ENCODE measurements around the gene RIC8B. TPM values are rescaled to one million over a fixed set of nuclear protein-coding genes. Genes with fewer than 3 reads are reported as not detected.

RIC8B gene
- total and polyA plus RNA-seq, 2 of the 13 experiments (the other 11 are each of a cell fraction or from before 2014, with no cell fraction given), result 5.1 to 7.5 TPM

DNA sequence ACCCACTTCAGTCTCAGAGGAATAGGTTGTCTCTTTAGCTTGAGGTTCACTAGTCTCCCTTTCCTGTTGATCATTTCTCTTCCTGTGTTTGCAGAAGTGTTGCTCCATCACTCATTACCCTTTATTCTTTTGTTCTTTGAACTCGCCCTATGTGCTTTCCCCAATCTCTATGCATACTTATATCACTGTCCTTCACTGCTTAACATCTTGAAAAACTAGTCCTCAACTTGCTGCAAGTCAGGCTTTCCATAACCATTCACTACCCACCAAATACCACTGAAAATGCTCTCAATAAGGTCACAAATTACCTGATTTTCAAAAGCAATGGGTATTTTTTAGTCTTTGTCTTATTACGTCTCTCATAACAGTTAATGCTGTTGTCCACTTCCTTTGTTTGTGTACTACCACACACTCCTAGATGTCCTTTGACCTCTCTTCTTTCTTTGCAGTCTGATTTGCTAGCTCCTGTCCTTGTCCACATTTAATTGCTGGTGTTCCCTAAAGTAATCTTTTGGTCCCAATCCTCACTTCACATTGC is 80.8 kb downstream of the RIC8B start (continued):
- TF ChIP-seq, protein P1, sequence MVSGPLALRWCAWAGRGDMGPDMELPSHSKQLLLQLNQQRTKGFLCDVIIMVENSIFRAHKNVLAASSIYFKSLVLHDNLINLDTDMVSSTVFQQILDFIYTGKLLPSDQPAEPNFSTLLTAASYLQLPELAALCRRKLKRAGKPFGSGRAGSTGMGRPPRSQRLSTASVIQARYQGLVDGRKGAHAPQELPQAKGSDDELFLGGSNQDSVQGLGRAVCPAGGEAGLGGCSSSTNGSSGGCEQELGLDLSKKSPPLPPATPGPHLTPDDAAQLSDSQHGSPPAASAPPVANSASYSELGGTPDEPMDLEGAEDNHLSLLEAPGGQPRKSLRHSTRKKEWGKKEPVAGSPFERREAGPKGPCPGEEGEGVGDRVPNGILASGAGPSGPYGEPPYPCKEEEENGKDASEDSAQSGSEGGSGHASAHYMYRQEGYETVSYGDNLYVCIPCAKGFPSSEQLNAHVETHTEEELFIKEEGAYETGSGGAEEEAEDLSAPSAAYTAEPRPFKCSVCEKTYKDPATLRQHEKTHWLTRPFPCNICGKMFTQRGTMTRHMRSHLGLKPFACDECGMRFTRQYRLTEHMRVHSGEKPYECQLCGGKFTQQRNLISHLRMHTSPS (CRISPR knock-in tag; IDR thresholded peaks at IDR 0.05; ENCODE audit: low read depth), result no peak
- TF ChIP-seq SIX1 (CRISPR knock-in tag; IDR thresholded peaks at IDR 0.05; ENCODE audit: borderline replicate concordance) (0 out of 2 replicates have a peak, but pooled peaks have one; percentile 17), BHLHE40 (IDR thresholded peaks at IDR 0.05; ENCODE audit: low read length) (no peak), REXO4 (CRISPR knock-in tag; IDR thresholded peaks at IDR 0.05; ENCODE audit: borderline replicate concordance) (no peak), BRCA1 (CRISPR knock-in tag; IDR thresholded peaks at IDR 0.05) (peak; percentile 61; the same call in 1 of the 2 replicates), ZNF441 (CRISPR knock-in tag; IDR thresholded peaks at IDR 0.05; ENCODE audit: borderline replicate concordance) (no peak), FOXA1 (IDR thresholded peaks at IDR 0.05) (peak; percentile 79), FOXA1 (CRISPR knock-in tag; IDR thresholded peaks at IDR 0.05) (peak; percentile 87), TEAD3 (CRISPR knock-in tag; optimal IDR thresholded peaks at IDR 0.05; ENCODE audit: borderline replicate concordance) (peak; percentile 53), FOSL1 (CRISPR knock-in tag; IDR thresholded peaks at IDR 0.05; ENCODE audit: borderline replicate concordance) (no peak), ZNF496 (CRISPR knock-in tag; IDR thresholded peaks at IDR 0.05; ENCODE audit: insufficient replicate concordance) (no peak), SMARCC2 (IDR thresholded peaks at IDR 0.05) (no peak), ASH2L (IDR thresholded peaks at IDR 0.05; ENCODE audit: insufficient read length, low read depth, low read length) (peak; percentile 99), POGZ (CRISPR knock-in tag; IDR thresholded peaks at IDR 0.05) (peak; percentile 67), EP300 (IDR thresholded peaks at IDR 0.05; ENCODE audit: low read depth in 2 of 2, low read length in 2 of 2) (peak in 1 of 2 experiments; percentile 91; a peak in 2 of 4 replicates), EP300 (CRISPR knock-in tag; IDR thresholded peaks at IDR 0.05; ENCODE audit: borderline replicate concordance) (peak; percentile 83), THAP11 (CRISPR knock-in tag; IDR thresholded peaks at IDR 0.05) (peak; percentile 72), ISL2 (CRISPR knock-in tag; IDR thresholded peaks at IDR 0.05) (peak; percentile 87)
- TF ChIP-seq, protein P2, sequence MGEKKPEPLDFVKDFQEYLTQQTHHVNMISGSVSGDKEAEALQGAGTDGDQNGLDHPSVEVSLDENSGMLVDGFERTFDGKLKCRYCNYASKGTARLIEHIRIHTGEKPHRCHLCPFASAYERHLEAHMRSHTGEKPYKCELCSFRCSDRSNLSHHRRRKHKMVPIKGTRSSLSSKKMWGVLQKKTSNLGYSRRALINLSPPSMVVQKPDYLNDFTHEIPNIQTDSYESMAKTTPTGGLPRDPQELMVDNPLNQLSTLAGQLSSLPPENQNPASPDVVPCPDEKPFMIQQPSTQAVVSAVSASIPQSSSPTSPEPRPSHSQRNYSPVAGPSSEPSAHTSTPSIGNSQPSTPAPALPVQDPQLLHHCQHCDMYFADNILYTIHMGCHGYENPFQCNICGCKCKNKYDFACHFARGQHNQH (CRISPR knock-in tag; IDR thresholded peaks at IDR 0.05), result peak; percentile 77; the same call in 1 of the 2 replicates
- TF ChIP-seq, protein P3, sequence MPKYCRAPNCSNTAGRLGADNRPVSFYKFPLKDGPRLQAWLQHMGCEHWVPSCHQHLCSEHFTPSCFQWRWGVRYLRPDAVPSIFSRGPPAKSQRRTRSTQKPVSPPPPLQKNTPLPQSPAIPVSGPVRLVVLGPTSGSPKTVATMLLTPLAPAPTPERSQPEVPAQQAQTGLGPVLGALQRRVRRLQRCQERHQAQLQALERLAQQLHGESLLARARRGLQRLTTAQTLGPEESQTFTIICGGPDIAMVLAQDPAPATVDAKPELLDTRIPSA (CRISPR knock-in tag; IDR thresholded peaks at IDR 0.05; ENCODE audit: borderline replicate concordance), result no peak
- TF ChIP-seq, protein P4, sequence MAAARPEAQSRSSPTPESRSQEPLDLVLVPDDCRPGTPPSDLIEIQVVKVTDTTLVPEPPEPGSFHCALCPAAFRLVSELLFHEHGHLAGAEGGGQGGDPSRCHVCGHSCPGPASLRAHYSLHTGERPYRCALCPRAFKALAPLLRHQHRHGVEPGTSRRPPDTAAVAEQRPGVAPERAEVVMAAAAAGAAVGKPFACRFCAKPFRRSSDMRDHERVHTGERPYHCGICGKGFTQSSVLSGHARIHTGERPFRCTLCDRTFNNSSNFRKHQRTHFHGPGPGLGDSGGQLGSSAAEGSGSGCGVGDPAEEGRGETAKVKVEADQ (CRISPR knock-in tag; IDR thresholded peaks at IDR 0.05; ENCODE audit: borderline replicate concordance), result no peak
- TF ChIP-seq, protein P5, sequence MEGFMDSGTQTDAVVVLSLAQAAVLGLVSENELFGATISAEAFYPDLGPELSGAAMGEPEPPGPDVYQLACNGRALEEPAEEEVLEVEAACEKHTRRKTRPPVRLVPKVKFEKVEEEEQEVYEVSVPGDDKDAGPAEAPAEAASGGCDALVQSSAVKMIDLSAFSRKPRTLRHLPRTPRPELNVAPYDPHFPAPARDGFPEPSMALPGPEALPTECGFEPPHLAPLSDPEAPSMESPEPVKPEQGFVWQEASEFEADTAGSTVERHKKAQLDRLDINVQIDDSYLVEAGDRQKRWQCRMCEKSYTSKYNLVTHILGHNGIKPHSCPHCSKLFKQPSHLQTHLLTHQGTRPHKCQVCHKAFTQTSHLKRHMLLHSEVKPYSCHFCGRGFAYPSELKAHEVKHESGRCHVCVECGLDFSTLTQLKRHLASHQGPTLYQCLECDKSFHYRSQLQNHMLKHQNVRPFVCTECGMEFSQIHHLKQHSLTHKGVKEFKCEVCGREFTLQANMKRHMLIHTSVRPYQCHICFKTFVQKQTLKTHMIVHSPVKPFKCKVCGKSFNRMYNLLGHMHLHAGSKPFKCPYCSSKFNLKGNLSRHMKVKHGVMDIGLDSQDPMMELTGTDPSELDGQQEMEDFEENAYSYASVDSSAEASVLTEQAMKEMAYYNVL (CRISPR knock-in tag; IDR thresholded peaks at IDR 0.05; ENCODE audit: borderline replicate concordance), result peak; percentile 94
- TF ChIP-seq, protein P6, sequence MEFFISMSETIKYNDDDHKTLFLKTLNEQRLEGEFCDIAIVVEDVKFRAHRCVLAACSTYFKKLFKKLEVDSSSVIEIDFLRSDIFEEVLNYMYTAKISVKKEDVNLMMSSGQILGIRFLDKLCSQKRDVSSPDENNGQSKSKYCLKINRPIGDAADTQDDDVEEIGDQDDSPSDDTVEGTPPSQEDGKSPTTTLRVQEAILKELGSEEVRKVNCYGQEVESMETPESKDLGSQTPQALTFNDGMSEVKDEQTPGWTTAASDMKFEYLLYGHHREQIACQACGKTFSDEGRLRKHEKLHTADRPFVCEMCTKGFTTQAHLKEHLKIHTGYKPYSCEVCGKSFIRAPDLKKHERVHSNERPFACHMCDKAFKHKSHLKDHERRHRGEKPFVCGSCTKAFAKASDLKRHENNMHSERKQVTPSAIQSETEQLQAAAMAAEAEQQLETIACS (CRISPR knock-in tag; IDR thresholded peaks at IDR 0.05), result no peak

Measured in HepG2 (cell line).